Loucy (cell line): Measurements from ENCODE around the gene SUPT3H.

Source experiments
- EZH2phosphoT487 ChIP-seq: fragments of 200-600 bp; IDR thresholded peaks from 2 replicates; pipeline ENCODE4 v1.6.1; 2018; ENCODE audit warnings: antibody characterized with exemption, mild to moderate bottlenecking, moderate library complexity, borderline replicate concordance
- TF ChIP-seq, protein P1 (sequence below): fragments of 200-600 bp; sonication (generic); conservative IDR thresholded peaks from 2 replicates; pipeline ENCODE4 v1.5.1; 2014; ENCODE audit warnings: mild to moderate bottlenecking, antibody characterized with exemption, low read length

GRCh38 chr6:44806656-44807055 is 571.1 kb downstream of the SUPT3H start:
- TF ChIP-seq EZH2phosphoT487: no peak
- TF ChIP-seq, protein P1, sequence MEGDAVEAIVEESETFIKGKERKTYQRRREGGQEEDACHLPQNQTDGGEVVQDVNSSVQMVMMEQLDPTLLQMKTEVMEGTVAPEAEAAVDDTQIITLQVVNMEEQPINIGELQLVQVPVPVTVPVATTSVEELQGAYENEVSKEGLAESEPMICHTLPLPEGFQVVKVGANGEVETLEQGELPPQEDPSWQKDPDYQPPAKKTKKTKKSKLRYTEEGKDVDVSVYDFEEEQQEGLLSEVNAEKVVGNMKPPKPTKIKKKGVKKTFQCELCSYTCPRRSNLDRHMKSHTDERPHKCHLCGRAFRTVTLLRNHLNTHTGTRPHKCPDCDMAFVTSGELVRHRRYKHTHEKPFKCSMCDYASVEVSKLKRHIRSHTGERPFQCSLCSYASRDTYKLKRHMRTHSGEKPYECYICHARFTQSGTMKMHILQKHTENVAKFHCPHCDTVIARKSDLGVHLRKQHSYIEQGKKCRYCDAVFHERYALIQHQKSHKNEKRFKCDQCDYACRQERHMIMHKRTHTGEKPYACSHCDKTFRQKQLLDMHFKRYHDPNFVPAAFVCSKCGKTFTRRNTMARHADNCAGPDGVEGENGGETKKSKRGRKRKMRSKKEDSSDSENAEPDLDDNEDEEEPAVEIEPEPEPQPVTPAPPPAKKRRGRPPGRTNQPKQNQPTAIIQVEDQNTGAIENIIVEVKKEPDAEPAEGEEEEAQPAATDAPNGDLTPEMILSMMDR: no peak
